GM23338 (cell line): ENCODE data around the gene RBM42. TPM values are rescaled to one million over a fixed set of nuclear protein-coding genes. Genes with fewer than 3 reads are reported as not detected.

ENCODE experiments used
- ATAC-seq: fragments of 200-7000 bp; cut with Tn5 transposase; 3 replicates; pipeline ENCODE4 v1.9.1; 2020
- DNase-seq: peaks from one replicate; pipeline ENCODE4 v3.0.0-alpha.2; 2015; ENCODE audit warnings: low spot score
- H2AFZ ChIP-seq: fragments of 200-600 bp; sonication (generic); 2 replicates; pipeline ENCODE4 v1.8.0; 2016; ENCODE audit warnings: antibody characterized with exemption, mild to moderate bottlenecking, moderate library complexity
- H3F3A ChIP-seq: fragments of 200-600 bp; sonication (generic); replicated peaks from 2 replicates; pipeline ENCODE4 v1.8.0; 2017; ENCODE audit warnings: antibody characterized with exemption, mixed run types, low read depth
- H3K27ac ChIP-seq: fragments of 200-600 bp; sonication (generic); 2 replicates; pipeline ENCODE4 v1.6.1; 2016; ENCODE audit warnings: low read depth
- H3K27me3 ChIP-seq: fragments of 200-600 bp; sonication (generic); 2 replicates; pipeline ENCODE4 v1.8.0; 2016; ENCODE audit warnings: mild to moderate bottlenecking, mixed run types, moderate library complexity; ENCODE audit not compliant: insufficient read depth
- H3K36me3 ChIP-seq: fragments of 200-600 bp; sonication (generic); 2 replicates; pipeline ENCODE4 v1.8.0; 2016; ENCODE audit warnings: mild to moderate bottlenecking; ENCODE audit not compliant: insufficient read depth
- H3K4me1 ChIP-seq: fragments of 200-600 bp; sonication (generic); 2 replicates; pipeline ENCODE4 v1.8.0; 2016; ENCODE audit warnings: mild to moderate bottlenecking, moderate library complexity; ENCODE audit not compliant: insufficient read depth
- H3K4me2 ChIP-seq: fragments of 200-600 bp; sonication (generic); 2 replicates; pipeline ENCODE4 v1.7.1; 2017; ENCODE audit warnings: mixed run types
- H3K4me3 ChIP-seq: fragments of 200-600 bp; sonication (generic); 2 replicates; pipeline ENCODE4 v1.6.1; 2016; ENCODE audit warnings: mixed run types
- H3K79me2 ChIP-seq: fragments of 200-600 bp; sonication (generic); replicated peaks from 2 replicates; pipeline ENCODE4 v1.8.0; 2017; ENCODE audit warnings: mild to moderate bottlenecking; ENCODE audit not compliant: insufficient read depth
- H3K9me2 ChIP-seq: fragments of 200-600 bp; sonication (generic); 2 replicates; pipeline ENCODE4 v1.8.0; 2017; ENCODE audit not compliant: insufficient read depth
- H4K20me1 ChIP-seq: fragments of 200-600 bp; sonication (generic); replicated peaks from 2 replicates; pipeline ENCODE4 v1.8.0; 2017; ENCODE audit warnings: mild to moderate bottlenecking; ENCODE audit not compliant: insufficient read depth
- H3K27ac Mint-ChIP-seq: 2 replicates; pipeline ENCODE4 v1.8.0; 2020; ENCODE audit warnings: inconsistent platforms, mild to moderate bottlenecking, moderate library complexity, mixed read lengths
- H3K27me3 Mint-ChIP-seq: 3 replicates; pipeline ENCODE4 v1.8.0; 2022; ENCODE audit warnings: low read depth, mild to moderate bottlenecking, moderate library complexity, mixed read lengths, inconsistent platforms; ENCODE audit not compliant: insufficient read depth, poor library complexity
- H3K36me3 Mint-ChIP-seq: 3 replicates; pipeline ENCODE4 v1.8.0; 2021; ENCODE audit warnings: low read depth, mild to moderate bottlenecking, inconsistent platforms, moderate library complexity, mixed read lengths
- H3K4me1 Mint-ChIP-seq: 3 replicates; pipeline ENCODE4 v1.8.0; 2020; ENCODE audit warnings: mild to moderate bottlenecking, inconsistent platforms, mixed read lengths
- H3K4me3 Mint-ChIP-seq: 3 replicates; pipeline ENCODE4 v1.8.0; 2021; ENCODE audit warnings: moderate library complexity, mild to moderate bottlenecking, inconsistent platforms, mixed read lengths
- H3K9me3 Mint-ChIP-seq: 3 replicates; pipeline ENCODE4 v1.8.0; 2020; ENCODE audit warnings: moderate library complexity, mild to moderate bottlenecking, inconsistent platforms, mixed read lengths
- polyA plus RNA-seq: library from polyadenylated mRNA; unstranded; fragments of >200 nt; fragmentation: Nextera tagmentation; extraction: Ambion mirVana; gene quantifications from 2 replicates; pipeline ENCODE4 v1.2.1, GENCODE V29; 2016
- total RNA-seq: library from RNA; depleted of rRNA; stranded (reverse); fragments of >200 nt; shearing (Covaris generic); gene quantifications from 2 replicates; pipeline ENCODE4 v1.2.3, GENCODE V29; 2014
- TF ChIP-seq, protein P1 (sequence below): IDR thresholded peaks from 2 replicates; pipeline ENCODE4 v1.6.1; 2016; ENCODE audit warnings: antibody characterized with exemption
- TF ChIP-seq, protein P2 (sequence below): fragments of 250-450 bp; sonication (Bioruptor Pico); IDR thresholded peaks from 2 replicates; pipeline ENCODE4 v1.5.0; 2020; ENCODE audit warnings: mild to moderate bottlenecking, moderate library complexity

Gene RBM42
- total and polyA plus RNA-seq, 2 experiments from 2014 or later, result 74.7 to 82.9 TPM

DNA sequence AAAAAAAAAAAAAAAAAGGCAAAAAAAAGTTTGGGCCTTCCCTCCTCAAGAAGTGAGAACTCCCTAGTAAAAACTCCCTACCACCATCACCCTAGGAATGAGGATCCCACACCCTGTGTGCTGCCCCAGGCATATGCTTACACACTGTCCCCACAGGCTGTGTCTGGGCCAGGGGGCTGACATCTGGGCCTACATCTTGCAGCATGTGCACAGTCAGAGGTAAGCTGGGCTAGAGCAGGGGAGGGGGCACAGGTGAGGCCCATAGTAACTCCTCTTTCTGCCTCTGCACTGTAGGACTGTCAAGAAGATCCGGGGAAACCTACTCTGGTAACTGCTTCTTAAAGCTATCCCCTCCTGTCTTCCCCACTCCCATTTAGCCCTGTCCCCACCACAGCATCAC lies 15.3 kb upstream of the RBM42 start:
- Histone ChIP-seq H3K4me3 (peak overlapping the region; percentile 95), H3K4me2 (peak overlapping the region; percentile 98)
- no peak overlapping the region for H3K27ac Mint-ChIP-seq

More for the DNA sequence above, 15.3 kb upstream of the RBM42 start:
- Histone ChIP-seq H2AFZ (no peak overlapping the region), H3K4me1 (no peaks in the 10 kb centered on the region), H4K20me1 (no peaks in the 10 kb centered on the region), H3K36me3 (no peaks in the 10 kb centered on the region), H3K27me3 (no peaks in the 10 kb centered on the region), H3K27ac (no peak overlapping the region), H3K9me2 (no peaks in the 10 kb centered on the region), H3K79me2 (no peaks in the 10 kb centered on the region), H3F3A (no peaks in the 10 kb centered on the region)
- no peak for DNase-seq
- ATAC-seq, result no peak
- TF ChIP-seq, protein P1, sequence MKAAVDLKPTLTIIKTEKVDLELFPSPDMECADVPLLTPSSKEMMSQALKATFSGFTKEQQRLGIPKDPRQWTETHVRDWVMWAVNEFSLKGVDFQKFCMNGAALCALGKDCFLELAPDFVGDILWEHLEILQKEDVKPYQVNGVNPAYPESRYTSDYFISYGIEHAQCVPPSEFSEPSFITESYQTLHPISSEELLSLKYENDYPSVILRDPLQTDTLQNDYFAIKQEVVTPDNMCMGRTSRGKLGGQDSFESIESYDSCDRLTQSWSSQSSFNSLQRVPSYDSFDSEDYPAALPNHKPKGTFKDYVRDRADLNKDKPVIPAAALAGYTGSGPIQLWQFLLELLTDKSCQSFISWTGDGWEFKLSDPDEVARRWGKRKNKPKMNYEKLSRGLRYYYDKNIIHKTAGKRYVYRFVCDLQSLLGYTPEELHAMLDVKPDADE, result no peak
- TF ChIP-seq, protein P2, sequence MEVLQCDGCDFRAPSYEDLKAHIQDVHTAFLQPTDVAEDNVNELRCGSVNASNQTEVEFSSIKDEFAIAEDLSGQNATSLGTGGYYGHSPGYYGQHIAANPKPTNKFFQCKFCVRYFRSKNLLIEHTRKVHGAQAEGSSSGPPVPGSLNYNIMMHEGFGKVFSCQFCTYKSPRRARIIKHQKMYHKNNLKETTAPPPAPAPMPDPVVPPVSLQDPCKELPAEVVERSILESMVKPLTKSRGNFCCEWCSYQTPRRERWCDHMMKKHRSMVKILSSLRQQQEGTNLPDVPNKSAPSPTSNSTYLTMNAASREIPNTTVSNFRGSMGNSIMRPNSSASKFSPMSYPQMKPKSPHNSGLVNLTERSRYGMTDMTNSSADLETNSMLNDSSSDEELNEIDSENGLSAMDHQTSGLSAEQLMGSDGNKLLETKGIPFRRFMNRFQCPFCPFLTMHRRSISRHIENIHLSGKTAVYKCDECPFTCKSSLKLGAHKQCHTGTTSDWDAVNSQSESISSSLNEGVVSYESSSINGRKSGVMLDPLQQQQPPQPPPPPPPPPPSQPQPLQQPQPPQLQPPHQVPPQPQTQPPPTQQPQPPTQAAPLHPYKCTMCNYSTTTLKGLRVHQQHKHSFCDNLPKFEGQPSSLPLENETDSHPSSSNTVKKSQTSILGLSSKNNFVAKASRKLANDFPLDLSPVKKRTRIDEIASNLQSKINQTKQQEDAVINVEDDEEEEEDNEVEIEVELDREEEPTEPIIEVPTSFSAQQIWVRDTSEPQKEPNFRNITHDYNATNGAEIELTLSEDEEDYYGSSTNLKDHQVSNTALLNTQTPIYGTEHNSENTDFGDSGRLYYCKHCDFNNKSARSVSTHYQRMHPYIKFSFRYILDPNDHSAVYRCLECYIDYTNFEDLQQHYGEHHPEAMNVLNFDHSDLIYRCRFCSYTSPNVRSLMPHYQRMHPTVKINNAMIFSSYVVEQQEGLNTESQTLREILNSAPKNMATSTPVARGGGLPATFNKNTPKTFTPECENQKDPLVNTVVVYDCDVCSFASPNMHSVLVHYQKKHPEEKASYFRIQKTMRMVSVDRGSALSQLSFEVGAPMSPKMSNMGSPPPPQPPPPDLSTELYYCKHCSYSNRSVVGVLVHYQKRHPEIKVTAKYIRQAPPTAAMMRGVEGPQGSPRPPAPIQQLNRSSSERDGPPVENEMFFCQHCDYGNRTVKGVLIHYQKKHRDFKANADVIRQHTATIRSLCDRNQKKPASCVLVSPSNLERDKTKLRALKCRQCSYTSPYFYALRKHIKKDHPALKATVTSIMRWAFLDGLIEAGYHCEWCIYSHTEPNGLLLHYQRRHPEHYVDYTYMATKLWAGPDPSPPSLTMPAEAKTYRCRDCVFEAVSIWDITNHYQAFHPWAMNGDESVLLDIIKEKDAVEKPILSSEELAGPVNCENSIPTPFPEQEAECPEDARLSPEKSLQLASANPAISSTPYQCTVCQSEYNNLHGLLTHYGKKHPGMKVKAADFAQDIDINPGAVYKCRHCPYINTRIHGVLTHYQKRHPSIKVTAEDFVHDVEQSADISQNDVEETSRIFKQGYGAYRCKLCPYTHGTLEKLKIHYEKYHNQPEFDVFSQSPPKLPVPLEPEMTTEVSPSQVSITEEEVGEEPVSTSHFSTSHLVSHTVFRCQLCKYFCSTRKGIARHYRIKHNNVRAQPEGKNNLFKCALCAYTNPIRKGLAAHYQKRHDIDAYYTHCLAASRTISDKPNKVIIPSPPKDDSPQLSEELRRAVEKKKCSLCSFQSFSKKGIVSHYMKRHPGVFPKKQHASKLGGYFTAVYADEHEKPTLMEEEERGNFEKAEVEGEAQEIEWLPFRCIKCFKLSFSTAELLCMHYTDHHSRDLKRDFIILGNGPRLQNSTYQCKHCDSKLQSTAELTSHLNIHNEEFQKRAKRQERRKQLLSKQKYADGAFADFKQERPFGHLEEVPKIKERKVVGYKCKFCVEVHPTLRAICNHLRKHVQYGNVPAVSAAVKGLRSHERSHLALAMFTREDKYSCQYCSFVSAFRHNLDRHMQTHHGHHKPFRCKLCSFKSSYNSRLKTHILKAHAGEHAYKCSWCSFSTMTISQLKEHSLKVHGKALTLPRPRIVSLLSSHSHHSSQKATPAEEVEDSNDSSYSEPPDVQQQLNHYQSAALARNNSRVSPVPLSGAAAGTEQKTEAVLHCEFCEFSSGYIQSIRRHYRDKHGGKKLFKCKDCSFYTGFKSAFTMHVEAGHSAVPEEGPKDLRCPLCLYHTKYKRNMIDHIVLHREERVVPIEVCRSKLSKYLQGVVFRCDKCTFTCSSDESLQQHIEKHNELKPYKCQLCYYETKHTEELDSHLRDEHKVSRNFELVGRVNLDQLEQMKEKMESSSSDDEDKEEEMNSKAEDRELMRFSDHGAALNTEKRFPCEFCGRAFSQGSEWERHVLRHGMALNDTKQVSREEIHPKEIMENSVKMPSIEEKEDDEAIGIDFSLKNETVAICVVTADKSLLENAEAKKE (CRISPR knock-in tag), result no peak
- peaks cover 4% of the 10 kb centered on the region; the same call in 2 of the 3 replicates for H3K9me3 Mint-ChIP-seq
- H3K36me3 Mint-ChIP-seq, result peaks cover 14% of the 10 kb centered on the region
- H3K27me3 Mint-ChIP-seq, result peaks cover 15% of the 10 kb centered on the region
- H3K4me1 Mint-ChIP-seq, result no peaks in the 10 kb centered on the region
- peak overlapping the region; percentile 82 for H3K4me3 Mint-ChIP-seq
